Measurements from ENCODE around the gene C14orf119.

- peak; percentile 87 for TF ChIP-seq CTCF (IDR thresholded peaks at IDR 0.05; ENCODE audit: insufficient read depth, low read length)
- peak; percentile 21; the same call in 1 of the 2 replicates for TF ChIP-seq POLR2AphosphoS5 (IDR thresholded peaks at IDR 0.05; ENCODE audit: low read depth)
- no peak for TF ChIP-seq REST (IDR thresholded peaks at IDR 0.05; ENCODE audit: insufficient replicate concordance, low read depth)
Observed at GRCh38 chr14:23056145-23056955, 39.0 kb upstream of the C14orf119 start.
